Chondrocyte (in vitro differentiated cells): ENCODE data around the gene C1orf50. TPM values are rescaled to one million over a fixed set of nuclear protein-coding genes. Genes with fewer than 3 reads are reported as not detected.

Source experiments
- DNase-seq: peaks from one replicate; pipeline ENCODE4 v3.0.0; 2021; ENCODE audit warnings: mixed read lengths, low spot score
- H3K27ac Mint-ChIP-seq: one replicate; pipeline ENCODE4 v1.8.0; 2021; ENCODE audit warnings: mild to moderate bottlenecking, moderate library complexity, mixed read lengths; ENCODE audit not compliant: unreplicated experiment
- H3K27me3 Mint-ChIP-seq: 2 replicates; pipeline ENCODE4 v1.8.0; 2021; ENCODE audit warnings: low read depth, mixed read lengths
- H3K36me3 Mint-ChIP-seq: 2 replicates; pipeline ENCODE4 v1.8.0; 2021; ENCODE audit warnings: low read depth, mixed read lengths
- H3K4me1 Mint-ChIP-seq: 2 replicates; pipeline ENCODE4 v1.8.0; 2021; ENCODE audit warnings: low read depth, mild to moderate bottlenecking, mixed read lengths
- H3K4me3 Mint-ChIP-seq: one replicate; pipeline ENCODE4 v1.8.0; 2021; ENCODE audit warnings: mild to moderate bottlenecking, moderate library complexity, mixed read lengths; ENCODE audit not compliant: unreplicated experiment
- H3K9me3 Mint-ChIP-seq: 2 replicates; pipeline ENCODE4 v1.8.0; 2021; ENCODE audit warnings: low read depth, mixed read lengths
- CTCF ChIP-seq: fragments of 200-600 bp; sonication (generic); IDR thresholded peaks from 2 replicates; pipeline ENCODE4 v1.5.0; 2021; ENCODE audit warnings: antibody characterized with exemption, mild to moderate bottlenecking, moderate library complexity
- total RNA-seq: library from RNA; stranded (reverse); gene quantifications from 3 replicates; pipeline ENCODE4 v1.2.1, GENCODE V29; 2021

C1orf50 gene
- total RNA-seq, 1 donor from 2014 or later, result 6.7 TPM

- no peak overlapping the region for H3K27ac Mint-ChIP-seq
- no peak for TF ChIP-seq CTCF
- H3K4me3 Mint-ChIP-seq, result no peak overlapping the region
- H3K9me3 Mint-ChIP-seq, result no peaks in the 10 kb centered on the region
- H3K4me1 Mint-ChIP-seq, result peaks cover 32% of the 10 kb centered on the region
- DNase-seq, result no peak
- H3K27me3 Mint-ChIP-seq, result no peaks in the 10 kb centered on the region
- peaks cover 9% of the 10 kb centered on the region for H3K36me3 Mint-ChIP-seq
Measured at GRCh38 chr1:42769811-42770210, 2.8 kb downstream of the C1orf50 start.

GRCh38 chr1:42773420-42773819 lies 6.4 kb downstream of the C1orf50 start:
- H3K27ac Mint-ChIP-seq, result no peak overlapping the region
- H3K9me3 Mint-ChIP-seq, result no peaks in the 10 kb centered on the region
- no peak overlapping the region for H3K4me3 Mint-ChIP-seq
- peaks cover 24% of the 10 kb centered on the region for H3K4me1 Mint-ChIP-seq
- peaks cover 33% of the 10 kb centered on the region for H3K36me3 Mint-ChIP-seq
- TF ChIP-seq CTCF, result no peak
- H3K27me3 Mint-ChIP-seq, result no peaks in the 10 kb centered on the region
- no peak for DNase-seq

- H3K9me3 Mint-ChIP-seq, result no peaks in the 10 kb centered on the region
- H3K4me3 Mint-ChIP-seq, result no peak overlapping the region
- no peaks in the 10 kb centered on the region for H3K27me3 Mint-ChIP-seq
- no peak overlapping the region for H3K27ac Mint-ChIP-seq
- no peak for TF ChIP-seq CTCF
- H3K4me1 Mint-ChIP-seq, result peaks cover 11% of the 10 kb centered on the region
- H3K36me3 Mint-ChIP-seq, result peaks cover 37% of the 10 kb centered on the region
- no peak for DNase-seq
Measured at GRCh38 chr1:42774928-42775526, 8.0 kb downstream of the C1orf50 start.

GRCh38 chr1:42776502-42776901 lies 9.5 kb downstream of the C1orf50 start:
- Mint-ChIP-seq H3K4me1 (peaks cover 6% of the 10 kb centered on the region), H3K9me3 (no peaks in the 10 kb centered on the region), H3K36me3 (peaks cover 42% of the 10 kb centered on the region), H3K27ac (no peak overlapping the region), H3K27me3 (no peaks in the 10 kb centered on the region), H3K4me3 (no peak overlapping the region)
- TF ChIP-seq CTCF, result no peak
- DNase-seq, result no peak

GRCh38 chr1:42777852-42778251 lies 10.8 kb downstream of the C1orf50 start:
- Mint-ChIP-seq H3K36me3 (peaks cover 45% of the 10 kb centered on the region), H3K4me3 (no peak overlapping the region), H3K27me3 (no peaks in the 10 kb centered on the region), H3K4me1 (peaks cover 6% of the 10 kb centered on the region), H3K27ac (no peak overlapping the region), H3K9me3 (no peaks in the 10 kb centered on the region)
- TF ChIP-seq CTCF, result peak; percentile 78
- no peak for DNase-seq
